Uterus (tissue), 2 donors: ENCODE results near the gene YWHAH.

Experiments
- CTCF ChIP-seq, 4 experiments: fragments of 200-600 bp in 2 of 4; fragments of 450-650 bp in 2 of 4; sonication (generic) in 2 of 4; IDR thresholded peaks; one replicate each; pipeline ENCODE4 v1.5.1; 2016 to 2019; ENCODE audit warnings: antibody characterized with exemption in 4 of 4, mild to moderate bottlenecking in 2 of 4, moderate library complexity in 1 of 4
- POLR2A ChIP-seq, 2 donors: fragments of 450-650 bp; IDR thresholded peaks; one replicate each; pipeline ENCODE4 v1.6.1; 2016; ENCODE audit warnings: antibody characterized with exemption in 2 of 2, mild to moderate bottlenecking in 1 of 2, moderate library complexity in 1 of 2

- TF ChIP-seq CTCF (IDR thresholded peaks at IDR 0.05) (no peak), POLR2A (IDR thresholded peaks at IDR 0.05) (no peak)
Measured at GRCh38 chr22:31937341-31937740, 7.0 kb upstream of the YWHAH start.
